Cardiac fibroblast (primary cell): ENCODE results near the gene ADAM11.
A peak's percentile ranks its signal among the peaks of the same experiment; 100 is the strongest.

Source experiments
- DNase-seq, 2 donors: peaks; one replicate each; pipeline versions ENCODE4 v3.0.0 to v3.0.0-alpha.2; 2010; ENCODE audit warnings: low read depth in 2 of 2
- H3K4me3 ChIP-seq, 2 donors: replicated peaks in 1 of 2; 1 replicate in 1 of 2; 2 replicates in 1 of 2; pipeline ENCODE4 v1.5.1; 2011; ENCODE audit warnings: low read depth in 2 of 2, low read length in 2 of 2, mild to moderate bottlenecking in 2 of 2, moderate library complexity in 1 of 2
- TF ChIP-seq, protein P1 (sequence below): IDR thresholded peaks from one replicate; pipeline ENCODE4 v1.5.1; 2011; ENCODE audit warnings: low read depth, mild to moderate bottlenecking, low read length, inconsistent platforms

Gene ADAM11

DNA sequence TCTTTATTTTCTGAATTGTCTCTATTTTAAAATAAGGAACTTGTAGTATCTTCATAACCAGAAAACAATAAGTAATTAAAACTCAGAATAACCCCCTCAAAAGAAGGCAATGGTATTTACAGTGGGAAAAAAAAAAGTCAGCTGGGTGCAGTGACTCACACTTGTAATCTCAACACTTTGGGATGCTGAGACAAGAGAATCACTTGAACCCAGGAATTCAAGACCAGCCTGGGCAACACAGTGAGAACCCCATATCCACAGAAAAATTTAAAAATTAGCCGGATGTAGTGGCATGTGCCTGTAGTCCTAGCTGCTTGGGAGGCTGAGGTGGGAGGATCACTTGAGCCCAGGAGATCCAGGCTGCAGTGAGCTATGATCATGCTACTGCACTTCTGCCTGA, 33.5 kb downstream of the ADAM11 start:
- no peak overlapping the region for H3K4me3 ChIP-seq
- peak in 1 of 2 donors; percentile 62 for DNase-seq

DNA sequence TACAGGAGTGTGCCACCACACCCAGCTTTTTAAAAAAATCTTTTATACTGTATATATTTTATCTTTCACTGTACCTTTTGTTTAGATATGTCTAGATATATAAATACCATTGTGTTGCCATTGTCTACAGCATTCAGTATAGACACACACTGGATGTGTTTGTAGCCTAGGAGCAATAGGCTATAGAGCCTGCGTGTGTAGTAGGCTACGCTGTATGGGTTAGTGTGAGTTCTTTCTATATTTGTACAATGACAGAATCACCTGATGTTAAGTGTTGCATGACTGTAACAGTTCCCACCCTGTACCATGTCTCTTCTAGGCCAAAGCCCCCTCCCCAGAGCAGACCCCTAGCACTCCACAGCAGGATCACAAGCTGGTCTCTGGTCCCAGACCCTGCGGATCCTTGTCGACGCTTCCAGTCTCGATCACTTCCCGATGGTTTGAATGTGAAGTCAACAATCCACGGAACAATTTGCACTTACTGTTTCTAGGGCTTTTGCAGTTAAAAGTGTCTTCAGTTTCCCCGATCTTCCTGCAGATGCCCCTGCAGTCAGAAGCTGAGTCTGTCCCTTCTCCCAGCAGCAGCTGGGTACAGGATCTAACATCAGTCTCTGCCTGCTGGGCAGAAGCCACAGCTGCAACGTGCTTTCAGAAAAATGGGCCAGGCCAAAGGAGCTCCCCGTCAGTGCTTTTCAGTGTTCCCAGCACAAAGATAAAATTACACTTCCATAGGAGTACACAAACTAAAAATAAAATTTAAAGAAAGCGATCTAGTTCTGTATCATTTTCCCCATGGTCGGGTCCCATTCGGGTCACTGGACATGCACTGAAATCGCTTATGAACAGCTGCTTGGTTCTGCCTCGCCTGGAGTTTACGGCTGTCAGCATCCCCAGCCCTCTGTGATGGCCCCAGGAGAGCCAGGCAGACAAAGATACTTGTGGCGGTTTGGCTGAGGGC, 35.4 kb downstream of the ADAM11 start:
- DNase-seq = peak; percentile 35
- no peak overlapping the region for H3K4me3 ChIP-seq
- TF ChIP-seq, protein P1, sequence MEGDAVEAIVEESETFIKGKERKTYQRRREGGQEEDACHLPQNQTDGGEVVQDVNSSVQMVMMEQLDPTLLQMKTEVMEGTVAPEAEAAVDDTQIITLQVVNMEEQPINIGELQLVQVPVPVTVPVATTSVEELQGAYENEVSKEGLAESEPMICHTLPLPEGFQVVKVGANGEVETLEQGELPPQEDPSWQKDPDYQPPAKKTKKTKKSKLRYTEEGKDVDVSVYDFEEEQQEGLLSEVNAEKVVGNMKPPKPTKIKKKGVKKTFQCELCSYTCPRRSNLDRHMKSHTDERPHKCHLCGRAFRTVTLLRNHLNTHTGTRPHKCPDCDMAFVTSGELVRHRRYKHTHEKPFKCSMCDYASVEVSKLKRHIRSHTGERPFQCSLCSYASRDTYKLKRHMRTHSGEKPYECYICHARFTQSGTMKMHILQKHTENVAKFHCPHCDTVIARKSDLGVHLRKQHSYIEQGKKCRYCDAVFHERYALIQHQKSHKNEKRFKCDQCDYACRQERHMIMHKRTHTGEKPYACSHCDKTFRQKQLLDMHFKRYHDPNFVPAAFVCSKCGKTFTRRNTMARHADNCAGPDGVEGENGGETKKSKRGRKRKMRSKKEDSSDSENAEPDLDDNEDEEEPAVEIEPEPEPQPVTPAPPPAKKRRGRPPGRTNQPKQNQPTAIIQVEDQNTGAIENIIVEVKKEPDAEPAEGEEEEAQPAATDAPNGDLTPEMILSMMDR = no peak

More for the DNA sequence above, 33.5 kb downstream of the ADAM11 start:
- TF ChIP-seq, protein P1 = no peak

DNA sequence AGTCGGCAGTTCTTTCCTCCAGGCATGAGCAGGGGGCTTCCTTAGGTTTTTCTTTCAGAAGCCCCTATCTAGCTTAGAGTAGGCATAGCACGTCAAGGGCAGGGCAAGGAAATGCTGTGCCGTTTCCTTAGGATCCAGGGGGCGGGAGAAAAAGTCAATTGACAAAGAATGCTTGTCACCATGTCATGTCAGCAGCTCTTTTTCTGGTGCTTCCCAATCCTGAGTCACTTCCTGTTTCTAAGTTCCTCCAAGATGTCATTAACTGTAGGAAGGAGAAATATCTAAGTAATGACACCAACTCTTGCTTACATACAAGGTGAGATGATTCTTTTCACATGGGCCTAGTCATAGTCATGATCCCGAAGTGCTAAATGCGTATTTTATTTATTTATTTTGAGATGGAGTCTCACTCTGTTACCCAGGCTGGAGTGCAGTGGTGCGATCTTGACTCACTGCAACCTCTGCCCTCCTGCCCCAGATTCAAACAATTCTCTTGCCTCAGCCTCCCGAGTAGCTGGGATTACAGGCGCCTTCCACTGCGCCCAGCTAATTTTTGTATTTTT, 36.1 kb downstream of the ADAM11 start:
- no peak overlapping the region for H3K4me3 ChIP-seq
- TF ChIP-seq, protein P1 = no peak
- peak; percentile 71 to 97 for DNase-seq

DNA sequence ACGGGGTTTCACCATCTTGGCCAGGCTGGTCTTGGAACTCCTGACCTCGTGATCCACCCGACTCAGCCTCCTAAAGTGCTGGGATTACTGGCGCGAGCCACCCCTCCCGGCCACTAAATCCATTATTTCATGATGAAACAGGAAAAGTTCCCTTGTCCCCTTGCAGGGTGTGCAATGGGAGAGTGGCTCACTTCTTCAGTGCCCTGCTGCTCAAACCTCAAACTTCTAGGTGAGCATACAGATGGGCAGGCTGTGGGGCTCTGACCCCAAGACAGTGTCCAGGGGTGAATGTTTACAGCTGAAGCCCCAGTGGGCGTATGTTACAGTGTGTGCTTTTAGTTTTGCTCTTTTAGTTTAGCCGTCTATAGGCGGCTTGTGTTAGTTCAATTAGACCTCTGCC, 36.6 kb downstream of the ADAM11 start:
- DNase-seq = no peak
- no peak overlapping the region for H3K4me3 ChIP-seq
- TF ChIP-seq, protein P1 = no peak

DNA sequence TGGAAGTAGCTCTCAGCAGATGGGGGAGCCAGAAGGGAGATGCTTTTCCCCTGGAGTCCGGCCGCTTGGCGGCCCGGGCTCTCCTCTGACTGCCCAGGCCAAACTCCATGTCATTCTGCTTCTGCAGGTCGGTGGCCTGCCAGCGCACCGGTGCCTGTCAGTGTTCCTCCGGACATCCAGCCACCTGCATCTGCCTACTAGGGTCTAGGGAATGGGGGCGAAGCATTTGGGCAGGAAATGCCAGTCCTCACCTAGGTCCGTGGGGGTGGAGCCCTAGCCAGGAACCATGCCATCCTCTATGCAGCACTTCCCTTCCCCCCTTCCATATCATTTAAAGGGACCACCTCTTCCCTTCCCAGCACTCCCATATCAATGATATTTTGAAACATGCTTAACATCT, 37.1 kb downstream of the ADAM11 start:
- TF ChIP-seq, protein P1 = no peak
- no peak for DNase-seq
- H3K4me3 ChIP-seq = no peak overlapping the region

DNA sequence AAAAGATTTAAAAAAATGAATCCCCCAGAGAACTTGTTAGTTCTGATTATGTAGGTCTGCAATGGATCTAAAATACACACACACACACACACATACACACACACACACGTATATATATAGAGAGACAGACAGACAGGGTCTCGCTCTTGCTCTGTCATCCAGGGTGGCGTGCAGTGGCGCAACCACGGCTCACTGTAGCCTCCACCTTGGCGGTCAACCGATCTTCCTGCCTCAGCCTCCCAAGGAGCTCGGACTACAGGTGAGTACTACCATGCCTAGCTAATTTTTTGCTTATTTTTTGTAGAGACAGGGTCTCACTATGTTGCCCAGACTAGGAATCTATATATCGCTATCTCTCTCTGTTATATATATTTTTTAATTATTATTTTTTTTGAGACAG, 37.9 kb downstream of the ADAM11 start:
- no peak for DNase-seq
- H3K4me3 ChIP-seq = no peak overlapping the region
- TF ChIP-seq, protein P1 = no peak
